ENCODE data around the gene SYT17.

SYT17 gene

DNA sequence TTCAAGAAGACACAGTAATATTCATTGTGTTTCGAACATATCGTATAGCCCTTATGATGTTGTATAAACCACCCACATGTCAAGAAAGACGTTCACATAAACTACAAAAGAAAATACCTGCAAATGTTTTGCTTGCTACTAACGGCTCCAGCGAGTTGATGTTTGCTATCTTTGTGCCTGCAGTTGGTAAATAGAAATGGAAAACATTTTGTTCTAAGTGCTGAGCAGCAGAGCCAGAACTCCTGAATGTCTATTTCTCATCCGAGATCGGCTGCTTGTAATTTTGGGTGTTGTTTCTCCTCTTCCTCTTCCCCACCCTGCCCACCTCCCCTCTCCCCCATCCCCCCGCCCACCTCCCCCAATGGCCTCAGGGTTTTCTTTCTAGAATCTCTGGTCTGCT, 5.0 kb downstream of the SYT17 start:
- no peak for TF ChIP-seq Cebpa-rat (IDR thresholded peaks at IDR 0.05)
- H3K4me3 ChIP-seq, result no peak overlapping the region
- H3K36me3 ChIP-seq, result no peaks in the 10 kb centered on the region
- H4K20me1 ChIP-seq, result no peaks in the 10 kb centered on the region
- no peaks in the 10 kb centered on the region for H3K9me3 ChIP-seq (replicated peaks in 1 of 11)
- no peak overlapping the region for H3K9ac ChIP-seq
- H3K27ac ChIP-seq, result no peak overlapping the region
- peaks cover 0 to 39% (median 3%) of the 10 kb centered on the region in 10 experiments; a peak in 9 of 20 replicates for H3K4me1 ChIP-seq
- H3K27me3 ChIP-seq, result peaks cover 4 to 17% (median 8%) of the 10 kb centered on the region in 11 experiments; a peak in 16 of 22 replicates
- H3K4me2 ChIP-seq, result no peak overlapping the region

GRCh38 chr16:19173649-19174383, 5.8 kb downstream of the SYT17 start:
- H3K27ac ChIP-seq, result no peak overlapping the region
- H3K9me3 ChIP-seq (replicated peaks in 1 of 11), result no peaks in the 10 kb centered on the region
- peaks cover 0 to 46% (median 3%) of the 10 kb centered on the region in 10 experiments; a peak in 9 of 20 replicates for H3K4me1 ChIP-seq
- TF ChIP-seq Cebpa-rat (IDR thresholded peaks at IDR 0.05), result no peak
- H3K36me3 ChIP-seq, result no peaks in the 10 kb centered on the region
- peaks cover 0 to 9% (median 3%) of the 10 kb centered on the region in 11 experiments; a peak in 14 of 22 replicates for H3K27me3 ChIP-seq
- no peak overlapping the region for H3K9ac ChIP-seq
- H3K4me2 ChIP-seq, result no peak overlapping the region
- no peaks in the 10 kb centered on the region for H4K20me1 ChIP-seq
- H3K4me3 ChIP-seq, result no peak overlapping the region

DNA sequence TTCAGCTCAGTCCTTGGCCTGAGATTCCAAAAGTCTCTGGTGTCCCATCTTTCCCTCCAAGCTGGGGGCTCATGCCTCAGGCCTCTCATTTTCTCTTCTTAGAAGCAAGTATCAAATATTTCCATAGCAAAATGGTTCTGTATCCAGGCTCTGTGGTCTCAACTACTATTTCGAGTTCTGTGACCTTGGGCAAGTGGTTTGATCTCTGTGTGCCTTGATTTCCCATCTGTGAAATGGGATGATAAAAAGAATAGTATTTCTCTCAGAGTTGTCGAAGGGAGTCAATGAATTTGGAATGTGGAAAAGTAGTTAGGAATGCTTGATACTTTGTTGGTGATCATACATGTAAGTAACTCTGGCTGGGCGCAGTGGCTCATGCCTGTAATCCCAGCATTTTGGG, 6.4 kb downstream of the SYT17 start:
- Histone ChIP-seq H3K4me3 (no peak overlapping the region), H3K27ac (no peak overlapping the region), H3K27me3 (peaks cover 0 to 3% (median 0%) of the 10 kb centered on the region in 11 experiments; a peak in 6 of 22 replicates), H3K4me1 (peaks cover 0 to 53% (median 4%) of the 10 kb centered on the region in 10 experiments; a peak in 9 of 20 replicates), H4K20me1 (no peaks in the 10 kb centered on the region), H3K9ac (no peak overlapping the region), H3K9me3 (replicated peaks in 1 of 11) (no peaks in the 10 kb centered on the region), H3K4me2 (no peak overlapping the region), H3K36me3 (no peaks in the 10 kb centered on the region)
- no peak for TF ChIP-seq Cebpa-rat (IDR thresholded peaks at IDR 0.05)

DNA sequence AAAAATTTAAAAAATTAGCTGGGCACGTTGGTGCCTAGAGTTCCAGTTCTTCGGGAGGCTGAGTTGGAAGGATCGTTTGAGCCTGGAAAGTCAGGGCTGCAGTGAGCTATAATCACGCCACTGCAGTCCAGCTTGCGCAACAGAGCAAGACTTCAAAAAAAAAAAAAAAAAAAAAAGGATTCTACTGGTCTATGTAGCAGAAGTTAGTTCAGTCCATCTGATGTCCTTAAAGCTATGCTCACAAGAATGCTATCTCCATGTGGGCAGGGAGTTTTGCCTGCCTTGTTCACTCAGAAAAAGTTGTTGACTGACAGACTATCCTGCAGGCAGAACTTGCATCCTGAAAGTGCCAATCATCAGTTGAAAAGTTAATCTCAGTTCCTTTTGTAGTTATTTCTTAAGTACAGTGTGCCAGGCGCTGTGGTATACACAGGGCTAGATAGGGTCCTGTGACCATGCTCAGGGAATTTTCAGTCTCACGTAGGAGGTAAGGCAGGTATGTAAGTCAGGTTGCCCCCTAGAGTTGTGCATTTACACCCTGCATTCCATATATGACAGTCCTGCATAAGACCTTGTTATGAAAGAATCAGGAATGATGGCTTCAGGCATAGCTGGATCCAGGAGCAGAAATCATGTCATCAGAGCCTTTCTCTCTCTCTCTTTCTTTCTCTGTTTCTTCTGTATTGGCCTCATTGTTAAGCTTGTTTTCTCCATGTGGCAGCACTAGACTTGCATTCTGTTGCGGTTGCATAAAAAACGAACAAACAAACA, 7.6 kb downstream of the SYT17 start:
- Histone ChIP-seq H3K9me3 (replicated peaks in 1 of 11) (no peaks in the 10 kb centered on the region), H3K4me3 (no peak overlapping the region), H3K9ac (no peak overlapping the region), H3K4me2 (peak overlapping the region in 4 of 11 experiments; percentile 0 to 40 (median 36); a peak in 7 of 22 replicates), H3K27me3 (no peaks in the 10 kb centered on the region), H3K4me1 (peaks cover 0 to 64% (median 6%) of the 10 kb centered on the region in 10 experiments; a peak in 9 of 20 replicates), H3K36me3 (no peaks in the 10 kb centered on the region), H3K27ac (no peak overlapping the region), H4K20me1 (no peaks in the 10 kb centered on the region)
- peak in 8 of 11 experiments; percentile 10 to 69 (median 62); a peak in 11 of 22 replicates for TF ChIP-seq Cebpa-rat (IDR thresholded peaks at IDR 0.05)

GRCh38 chr16:19177111-19177739, 9.2 kb downstream of the SYT17 start:
- peak overlapping the region in 2 of 11 experiments; percentile 6 to 61; a peak in 4 of 22 replicates for H3K4me2 ChIP-seq
- H4K20me1 ChIP-seq, result no peaks in the 10 kb centered on the region
- no peaks in the 10 kb centered on the region for H3K36me3 ChIP-seq
- H3K4me3 ChIP-seq, result no peak overlapping the region
- no peak overlapping the region for H3K27ac ChIP-seq
- peaks cover 0 to 63% (median 3%) of the 10 kb centered on the region in 10 experiments; a peak in 9 of 20 replicates for H3K4me1 ChIP-seq
- H3K27me3 ChIP-seq, result no peaks in the 10 kb centered on the region
- TF ChIP-seq Cebpa-rat (IDR thresholded peaks at IDR 0.05), result no peak
- no peak overlapping the region for H3K9ac ChIP-seq
- no peaks in the 10 kb centered on the region for H3K9me3 ChIP-seq (replicated peaks in 1 of 11)

DNA sequence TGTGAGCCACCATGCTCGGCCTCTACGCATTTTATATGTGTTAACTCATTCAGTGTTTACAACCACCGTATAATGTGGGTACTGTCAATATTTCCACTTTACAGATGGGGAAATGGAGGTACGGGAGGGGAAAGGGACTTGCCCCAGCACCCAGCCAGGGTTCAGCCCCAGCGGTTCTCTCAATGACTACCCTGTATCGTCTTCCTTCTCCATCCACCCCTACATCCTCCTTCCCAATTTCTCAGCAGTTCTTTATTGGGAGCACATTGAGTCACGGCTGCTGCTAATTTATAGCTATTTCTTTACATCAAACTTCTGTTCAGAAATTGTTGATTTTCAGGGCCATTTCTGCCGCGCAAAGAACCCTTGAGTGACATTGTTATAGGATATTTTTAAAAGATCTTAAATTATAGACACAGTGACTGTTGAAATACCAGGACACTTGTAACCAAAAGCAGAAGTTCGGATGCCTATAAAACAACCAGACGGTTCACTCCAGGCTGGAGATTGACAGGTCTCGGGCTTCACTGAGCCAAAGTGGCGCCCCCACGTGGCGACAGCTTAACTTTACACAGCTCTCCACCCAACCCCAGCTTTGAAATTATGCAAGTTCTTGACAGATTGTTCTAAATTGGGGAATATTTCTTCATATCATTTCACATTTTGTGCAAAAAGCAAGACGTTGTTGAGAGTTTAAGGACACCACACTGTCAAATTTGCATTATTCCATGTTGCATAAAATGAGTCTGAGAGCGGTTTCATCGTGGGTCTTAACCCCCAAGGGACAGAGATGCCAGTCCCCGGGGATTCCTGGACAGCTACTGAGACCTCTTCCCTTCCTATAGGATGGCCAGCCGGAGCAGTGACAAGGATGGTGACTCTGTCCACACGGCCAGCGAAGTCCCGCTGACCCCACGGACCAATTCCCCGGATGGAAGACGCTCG, 11.8 kb downstream of the SYT17 start:
- Histone ChIP-seq H3K4me2 (peak overlapping the region in 4 of 11 experiments; percentile 7 to 62 (median 48); a peak in 8 of 22 replicates), H3K36me3 (no peaks in the 10 kb centered on the region), H4K20me1 (no peaks in the 10 kb centered on the region), H3K4me3 (no peak overlapping the region), H3K27me3 (no peaks in the 10 kb centered on the region), H3K9me3 (replicated peaks in 1 of 11) (peaks cover 0 to 18% (median 0%) of the 10 kb centered on the region in 11 experiments; a peak in 7 of 22 replicates), H3K27ac (peak overlapping the region in 4 of 11 experiments; percentile 14 to 49 (median 28); a peak in 5 of 22 replicates), H3K4me1 (peaks cover 0 to 74% (median 15%) of the 10 kb centered on the region in 10 experiments; a peak in 13 of 20 replicates), H3K9ac (no peak overlapping the region)
- no peak for TF ChIP-seq Cebpa-rat (IDR thresholded peaks at IDR 0.05)

GRCh38 chr16:19180741-19181140, 12.7 kb downstream of the SYT17 start:
- no peaks in the 10 kb centered on the region for H3K36me3 ChIP-seq
- H3K27ac ChIP-seq, result no peak overlapping the region
- H3K9ac ChIP-seq, result no peak overlapping the region
- no peak overlapping the region for H3K4me3 ChIP-seq
- H3K27me3 ChIP-seq, result no peaks in the 10 kb centered on the region
- H3K9me3 ChIP-seq (replicated peaks in 1 of 11), result peaks cover 0 to 20% (median 0%) of the 10 kb centered on the region in 11 experiments; a peak in 7 of 22 replicates
- H4K20me1 ChIP-seq, result no peaks in the 10 kb centered on the region
- peak overlapping the region in 2 of 11 experiments; percentile 40 to 62; a peak in 2 of 22 replicates for H3K4me2 ChIP-seq
- no peak for TF ChIP-seq Cebpa-rat (IDR thresholded peaks at IDR 0.05)
- peaks cover 0 to 69% (median 17%) of the 10 kb centered on the region in 10 experiments; a peak in 13 of 20 replicates for H3K4me1 ChIP-seq

- Histone ChIP-seq H3K4me3 (no peak overlapping the region), H3K9me3 (replicated peaks in 1 of 11) (peaks cover 0 to 20% (median 0%) of the 10 kb centered on the region in 11 experiments; a peak in 8 of 22 replicates), H4K20me1 (no peaks in the 10 kb centered on the region), H3K27ac (no peak overlapping the region), H3K36me3 (no peaks in the 10 kb centered on the region), H3K9ac (no peak overlapping the region), H3K27me3 (no peaks in the 10 kb centered on the region), H3K4me2 (no peak overlapping the region), H3K4me1 (peaks cover 0 to 55% (median 17%) of the 10 kb centered on the region in 10 experiments; a peak in 13 of 20 replicates)
- no peak for TF ChIP-seq Cebpa-rat (IDR thresholded peaks at IDR 0.05)
Observed at GRCh38 chr16:19182481-19182880, 14.4 kb downstream of the SYT17 start.
